Measurements from ENCODE around the gene PRAC1. TPM values are rescaled to one million over a fixed set of nuclear protein-coding genes. Genes with fewer than 3 reads are reported as not detected.
A peak's percentile ranks its signal among the peaks of the same experiment; 100 is the strongest.

Gene PRAC1
- not detected for total RNA-seq

DNA sequence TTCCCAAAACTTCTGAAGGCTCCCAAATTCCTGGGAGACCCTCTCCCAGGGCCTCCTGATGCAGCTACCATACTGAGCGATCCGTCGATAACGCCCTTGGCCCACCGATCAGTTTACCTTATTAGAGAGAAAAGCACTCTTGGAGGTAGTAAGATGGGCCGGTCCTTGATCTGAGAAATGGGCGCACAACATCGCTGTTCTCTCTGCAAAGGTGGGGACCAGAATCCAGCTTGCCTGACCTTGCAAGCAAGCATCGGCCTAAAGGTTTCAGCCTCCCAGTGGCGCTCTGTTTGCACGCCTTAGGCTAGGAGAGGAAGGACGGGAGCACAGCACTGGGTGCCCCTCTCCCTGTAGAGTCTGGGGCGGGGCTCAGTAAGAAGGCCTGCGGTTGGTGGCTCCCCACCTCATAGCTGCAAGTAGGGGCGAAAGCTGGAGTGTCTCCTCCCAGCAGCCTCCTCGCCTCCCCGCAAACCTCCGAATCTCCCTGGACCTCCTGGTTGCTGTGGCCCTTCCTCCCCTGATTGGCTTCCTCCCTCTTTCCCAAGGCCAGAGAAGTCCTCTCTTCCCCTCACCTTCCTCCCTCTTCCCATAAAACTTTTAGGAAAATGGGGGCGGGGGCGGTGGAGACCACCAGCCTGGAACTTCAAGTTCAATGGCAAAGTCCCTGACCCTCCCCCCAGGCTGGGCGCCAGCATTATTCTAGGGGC, at the start of gene PRAC1:
PRAC1 (minus strand) TSS at position 318 of the 707 bp plus-strand sequence; CDS start at position 192, 126 bp downstream.
- ATAC-seq, result no peak
- POLR2A ChIA-PET, result no interaction called here
- peaks cover 44% of the 10 kb centered on the region for H3K4me1 Mint-ChIP-seq (ENCODE audit: low read depth)

DNA sequence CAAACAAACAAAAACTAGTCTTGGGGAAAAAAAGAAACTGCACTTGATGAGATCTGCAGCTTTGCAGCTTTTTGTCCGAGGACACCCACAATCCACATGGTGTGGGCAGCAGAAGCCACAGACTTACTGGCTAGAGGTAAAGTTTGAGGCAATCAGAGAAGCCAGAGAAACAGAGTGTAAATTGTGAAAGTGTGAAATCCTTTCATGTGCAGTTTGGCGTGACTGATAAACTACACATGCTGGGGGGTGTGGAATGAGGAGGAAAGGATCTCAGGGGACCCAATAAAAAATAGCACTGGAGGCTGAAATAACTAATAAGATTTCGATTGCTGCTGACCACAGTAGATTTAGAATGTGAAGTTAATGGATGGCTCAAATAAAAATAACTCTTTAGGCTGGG, 48.6 kb upstream of the PRAC1 start:
- POLR2A ChIA-PET, result no interaction called here
- ATAC-seq (no peak), DNase-seq (no peak)
- H3K36me3 Mint-ChIP-seq (ENCODE audit: low read depth), result no peaks in the 10 kb centered on the region
- CTCF ChIA-PET, result interaction anchor here (2.9 kb wide), 1 partner anchor 92 kb away, joined by 14 read pairs; no protein-coding TSS in a partner anchor
- H3K4me3 Mint-ChIP-seq, result no peak overlapping the region
- no peak overlapping the region for H3K27ac Mint-ChIP-seq
- H3K9me3 Mint-ChIP-seq (ENCODE audit: insufficient read depth), result no peaks in the 10 kb centered on the region
- peaks cover 38% of the 10 kb centered on the region for H3K27me3 Mint-ChIP-seq (ENCODE audit: low read depth)
- H3K4me1 Mint-ChIP-seq (ENCODE audit: low read depth), result peaks cover 5% of the 10 kb centered on the region

More for the DNA sequence above, at the start of gene PRAC1:
- DNase-seq, result no peak
- peaks cover 4% of the 10 kb centered on the region for H3K36me3 Mint-ChIP-seq (ENCODE audit: low read depth)
- H3K27me3 Mint-ChIP-seq (ENCODE audit: low read depth), result peaks cover 87% of the 10 kb centered on the region
- H3K27ac Mint-ChIP-seq, result no peak within 1 kb of the TSS
- no peaks in the 10 kb centered on the region for H3K9me3 Mint-ChIP-seq (ENCODE audit: insufficient read depth)
- CTCF ChIA-PET, result interaction anchor here (1.0 to 4.8 kb wide), 9 partner anchors 7 to 310 kb away, joined by 3 to 44 read pairs (median 7); no protein-coding TSS in a partner anchor
- H3K4me3 Mint-ChIP-seq, result peak within 1 kb of the TSS; percentile 18

DNA sequence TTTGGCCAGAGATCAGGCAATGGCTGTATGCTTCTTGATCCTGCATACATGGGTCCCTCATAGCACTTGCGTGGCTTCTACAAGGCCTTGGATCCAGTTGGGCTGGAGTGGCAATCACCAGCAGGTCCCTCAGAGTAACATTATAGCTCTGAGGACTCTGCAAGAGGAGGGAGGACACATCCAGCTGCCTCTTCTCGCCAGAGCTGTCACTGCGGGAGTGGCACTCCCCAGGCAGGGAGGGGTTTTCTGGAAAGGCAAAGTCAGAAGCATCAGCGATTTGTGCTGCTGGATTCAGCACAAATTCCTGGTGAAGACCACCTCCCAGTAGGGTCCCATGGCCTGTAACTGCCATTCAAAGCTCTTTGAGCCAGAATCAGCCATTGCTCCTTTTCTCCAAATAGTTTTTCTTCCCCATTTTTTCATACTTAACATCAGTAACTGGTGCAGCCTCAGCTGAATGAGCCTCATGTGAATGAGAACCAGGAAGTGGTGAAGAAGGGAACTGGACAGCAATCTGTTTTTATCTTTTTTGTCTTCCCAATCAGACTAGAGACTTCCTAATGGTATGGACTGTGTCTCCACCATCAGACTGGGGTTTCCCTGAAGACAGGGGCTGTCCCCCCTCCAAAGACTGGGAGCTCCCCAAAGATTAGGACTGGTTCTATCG, 46.8 kb upstream of the PRAC1 start:
- CTCF ChIA-PET, result interaction anchor here (0.6 to 2.9 kb wide), 5 partner anchors 35 to 110 kb away, joined by 3 to 14 read pairs (median 3); no protein-coding TSS in a partner anchor
- H3K27ac Mint-ChIP-seq, result no peak overlapping the region
- H3K4me1 Mint-ChIP-seq (ENCODE audit: low read depth), result peaks cover 5% of the 10 kb centered on the region
- H3K27me3 Mint-ChIP-seq (ENCODE audit: low read depth), result peaks cover 37% of the 10 kb centered on the region
- no peak overlapping the region for H3K4me3 Mint-ChIP-seq
- no peak for ATAC-seq
- no peak for DNase-seq
- H3K9me3 Mint-ChIP-seq (ENCODE audit: insufficient read depth), result no peaks in the 10 kb centered on the region
- POLR2A ChIA-PET, result no interaction called here
- no peaks in the 10 kb centered on the region for H3K36me3 Mint-ChIP-seq (ENCODE audit: low read depth)

DNA sequence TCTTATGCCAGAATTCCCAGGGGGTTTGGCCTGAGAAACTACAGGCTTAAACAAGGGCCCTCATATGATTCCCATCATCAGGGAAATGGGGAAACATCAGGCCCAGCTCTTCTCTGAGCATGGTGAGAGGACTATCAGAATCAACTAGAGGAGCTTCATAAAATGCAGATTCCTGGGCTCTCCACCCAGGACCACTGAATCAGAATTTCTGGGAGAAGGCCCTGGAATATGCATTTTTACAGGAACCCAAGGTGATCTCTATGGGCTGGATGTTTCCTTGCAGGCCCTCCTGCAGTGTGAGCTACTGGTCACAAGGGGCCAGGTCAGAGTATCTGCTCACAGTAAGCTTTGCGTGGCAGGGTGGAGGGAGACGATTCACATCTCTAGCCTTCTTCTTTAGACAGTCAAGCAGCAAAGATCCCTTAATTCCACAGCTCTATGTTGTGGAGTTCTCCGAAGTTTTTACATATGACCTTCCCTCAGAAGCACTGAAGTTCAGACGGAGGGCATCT, 45.0 kb upstream of the PRAC1 start:
- ATAC-seq (no peak), DNase-seq (no peak)
- no peaks in the 10 kb centered on the region for H3K36me3 Mint-ChIP-seq (ENCODE audit: low read depth)
- ChIA-PET CTCF (interaction anchor here (0.9 to 2.8 kb wide), 6 partner anchors 43 to 247 kb away, joined by 3 to 12 read pairs (median 4); no protein-coding TSS in a partner anchor), POLR2A (no interaction called here)
- peaks cover 5% of the 10 kb centered on the region for H3K4me1 Mint-ChIP-seq (ENCODE audit: low read depth)
- H3K9me3 Mint-ChIP-seq (ENCODE audit: insufficient read depth), result no peaks in the 10 kb centered on the region
- no peak overlapping the region for H3K4me3 Mint-ChIP-seq
- H3K27me3 Mint-ChIP-seq (ENCODE audit: low read depth), result peaks cover 43% of the 10 kb centered on the region
- no peak overlapping the region for H3K27ac Mint-ChIP-seq

DNA sequence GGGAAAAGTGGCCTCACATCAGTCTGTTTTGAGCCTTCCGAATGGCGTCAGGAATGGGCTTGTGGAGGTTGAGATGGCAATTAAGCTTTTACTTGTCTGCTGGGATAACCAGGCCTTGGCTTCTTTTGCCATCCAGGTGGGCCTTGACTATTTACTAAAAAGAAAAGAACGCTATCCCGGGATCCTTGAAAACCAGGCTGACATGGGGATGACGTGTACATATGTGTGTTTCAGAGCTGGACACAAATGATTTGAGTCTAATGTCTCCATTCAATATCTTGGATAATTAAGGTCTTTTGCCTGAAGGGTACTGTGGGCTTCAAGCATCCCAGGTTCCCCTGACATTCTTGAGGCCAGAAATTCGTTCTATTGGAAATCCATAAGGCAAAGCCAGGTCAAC, 38.8 kb upstream of the PRAC1 start:
- Mint-ChIP-seq H3K4me1 (ENCODE audit: low read depth) (no peaks in the 10 kb centered on the region), H3K27ac (no peak overlapping the region), H3K36me3 (ENCODE audit: low read depth) (no peaks in the 10 kb centered on the region), H3K9me3 (ENCODE audit: insufficient read depth) (no peaks in the 10 kb centered on the region), H3K4me3 (no peak overlapping the region), H3K27me3 (ENCODE audit: low read depth) (peaks cover 66% of the 10 kb centered on the region)
- no peak for DNase-seq
- no peak for ATAC-seq
- ChIA-PET POLR2A (no interaction called here), CTCF (interaction anchor here (0.7 kb wide), 1 partner anchor 118 kb away, joined by 3 read pairs; no protein-coding TSS in a partner anchor)

DNA sequence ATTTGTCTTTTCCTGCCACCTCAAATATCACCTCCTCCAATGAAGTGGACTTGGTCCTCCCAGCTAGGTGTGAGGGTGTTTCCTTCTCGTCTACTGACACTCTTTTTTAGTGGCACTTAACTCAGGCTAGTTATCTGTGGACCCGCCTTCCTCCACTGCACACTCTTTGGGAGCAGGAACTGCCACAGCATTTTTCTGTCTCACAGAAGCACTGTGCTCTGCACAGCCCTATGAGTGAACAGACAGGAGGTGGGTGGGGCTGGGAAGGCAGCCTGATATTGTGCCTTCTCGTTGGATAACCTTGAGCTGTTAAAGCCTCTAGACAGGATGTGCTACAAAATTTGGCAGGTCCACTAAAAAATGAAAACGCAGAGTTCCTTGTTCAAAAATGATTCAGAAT, 38.1 kb upstream of the PRAC1 start:
- DNase-seq, result no peak
- peaks cover 72% of the 10 kb centered on the region for H3K27me3 Mint-ChIP-seq (ENCODE audit: low read depth)
- ChIA-PET POLR2A (no interaction called here), CTCF (interaction anchor here (0.7 kb wide), 1 partner anchor 118 kb away, joined by 3 read pairs; no protein-coding TSS in a partner anchor)
- no peak for ATAC-seq
- no peaks in the 10 kb centered on the region for H3K36me3 Mint-ChIP-seq (ENCODE audit: low read depth)
- no peaks in the 10 kb centered on the region for H3K4me1 Mint-ChIP-seq (ENCODE audit: low read depth)
- no peaks in the 10 kb centered on the region for H3K9me3 Mint-ChIP-seq (ENCODE audit: insufficient read depth)
- no peak overlapping the region for H3K27ac Mint-ChIP-seq
- no peak overlapping the region for H3K4me3 Mint-ChIP-seq

DNA sequence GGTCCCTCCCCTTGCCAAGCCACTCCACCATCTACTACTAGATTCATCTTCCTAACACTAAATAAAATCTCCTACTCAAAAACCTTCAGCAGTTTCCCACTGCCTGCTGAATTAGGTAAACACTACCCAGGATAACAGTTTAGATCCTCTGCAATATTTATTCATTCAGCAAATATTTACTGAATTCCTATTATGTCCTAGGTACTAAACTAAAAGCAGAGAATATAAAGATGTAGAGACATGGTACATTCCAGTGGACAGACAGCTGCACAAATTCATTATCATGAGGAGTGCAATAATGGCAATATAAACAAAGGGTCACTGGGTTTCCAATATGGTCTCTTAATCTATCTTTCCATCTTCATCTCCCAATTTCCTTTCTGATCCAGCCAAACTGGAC, 37.0 kb upstream of the PRAC1 start:
- POLR2A ChIA-PET, result no interaction called here

DNA sequence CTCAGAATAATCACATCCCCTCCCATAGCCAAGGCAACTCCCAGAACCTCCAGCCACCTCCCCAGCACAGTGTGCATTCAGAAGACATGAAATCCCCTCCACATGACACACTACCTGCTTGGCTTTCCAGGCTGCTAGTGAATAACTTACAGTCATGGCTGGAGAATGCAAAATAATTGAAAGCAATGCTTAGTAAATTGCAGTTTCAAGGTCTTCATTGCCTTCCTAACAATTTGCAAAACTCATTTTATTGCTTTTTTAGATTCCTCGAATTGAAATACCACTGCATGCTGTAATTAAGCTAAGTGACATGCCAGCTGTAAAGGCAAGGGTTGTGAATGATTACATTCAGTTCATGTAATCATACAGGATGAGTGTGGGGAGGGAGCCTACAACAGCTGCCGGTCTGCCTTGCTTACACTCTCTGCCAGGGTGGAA, 35.2 kb upstream of the PRAC1 start:
- peaks cover 79% of the 10 kb centered on the region for H3K27me3 Mint-ChIP-seq (ENCODE audit: low read depth)
- ChIA-PET POLR2A (no interaction called here), CTCF (interaction anchor here (0.9 to 1.1 kb wide), 2 partner anchors 33 to 122 kb away, joined by 3 to 5 read pairs; no protein-coding TSS in a partner anchor)
- no peak overlapping the region for H3K4me3 Mint-ChIP-seq
- ATAC-seq (no peak), DNase-seq (no peak)
- no peak overlapping the region for H3K27ac Mint-ChIP-seq
- H3K4me1 Mint-ChIP-seq (ENCODE audit: low read depth), result no peaks in the 10 kb centered on the region
- H3K36me3 Mint-ChIP-seq (ENCODE audit: low read depth), result no peaks in the 10 kb centered on the region
- no peaks in the 10 kb centered on the region for H3K9me3 Mint-ChIP-seq (ENCODE audit: insufficient read depth)

More for the DNA sequence above, 37.0 kb upstream of the PRAC1 start:
- no peaks in the 10 kb centered on the region for H3K9me3 Mint-ChIP-seq (ENCODE audit: insufficient read depth)
- no peak overlapping the region for H3K4me3 Mint-ChIP-seq
- DNase-seq, result no peak
- no peaks in the 10 kb centered on the region for H3K36me3 Mint-ChIP-seq (ENCODE audit: low read depth)
- CTCF ChIA-PET, result interaction anchor here (0.8 kb wide), 1 partner anchor 81 kb away, joined by 3 read pairs; no protein-coding TSS in a partner anchor
- peaks cover 74% of the 10 kb centered on the region for H3K27me3 Mint-ChIP-seq (ENCODE audit: low read depth)
- H3K4me1 Mint-ChIP-seq (ENCODE audit: low read depth), result no peaks in the 10 kb centered on the region
- no peak for ATAC-seq
- no peak overlapping the region for H3K27ac Mint-ChIP-seq

DNA sequence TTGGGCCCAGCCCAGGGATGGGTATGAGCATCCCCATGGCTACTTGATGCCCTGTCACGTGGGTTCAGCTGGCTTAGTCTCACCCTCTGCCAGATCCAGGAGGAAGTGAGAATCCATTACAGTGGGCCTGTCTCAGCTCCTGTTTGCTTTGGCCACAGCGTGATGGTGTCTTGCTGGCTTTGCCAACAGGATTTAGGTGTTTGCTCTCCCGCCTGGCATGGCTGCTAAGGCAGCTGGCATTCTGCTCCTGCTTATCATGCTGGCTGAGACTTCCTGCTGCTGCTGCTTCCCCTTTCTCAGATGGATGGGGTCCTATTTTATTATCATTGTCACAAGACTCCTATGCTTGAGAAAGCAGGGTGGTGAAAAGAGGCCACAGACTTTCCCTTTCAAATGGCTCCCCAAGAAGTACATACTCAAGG, 34.5 kb upstream of the PRAC1 start:
- DNase-seq, result no peak
- peaks cover 82% of the 10 kb centered on the region for H3K27me3 Mint-ChIP-seq (ENCODE audit: low read depth)
- no peaks in the 10 kb centered on the region for H3K36me3 Mint-ChIP-seq (ENCODE audit: low read depth)
- H3K4me1 Mint-ChIP-seq (ENCODE audit: low read depth), result no peaks in the 10 kb centered on the region
- no peak for ATAC-seq
- CTCF ChIA-PET, result interaction anchor here (2.3 kb wide), 1 partner anchor 32 kb away, joined by 6 read pairs; no protein-coding TSS in a partner anchor
- no peaks in the 10 kb centered on the region for H3K9me3 Mint-ChIP-seq (ENCODE audit: insufficient read depth)
- POLR2A ChIA-PET, result no interaction called here
- no peak overlapping the region for H3K27ac Mint-ChIP-seq
- H3K4me3 Mint-ChIP-seq, result no peak overlapping the region

DNA sequence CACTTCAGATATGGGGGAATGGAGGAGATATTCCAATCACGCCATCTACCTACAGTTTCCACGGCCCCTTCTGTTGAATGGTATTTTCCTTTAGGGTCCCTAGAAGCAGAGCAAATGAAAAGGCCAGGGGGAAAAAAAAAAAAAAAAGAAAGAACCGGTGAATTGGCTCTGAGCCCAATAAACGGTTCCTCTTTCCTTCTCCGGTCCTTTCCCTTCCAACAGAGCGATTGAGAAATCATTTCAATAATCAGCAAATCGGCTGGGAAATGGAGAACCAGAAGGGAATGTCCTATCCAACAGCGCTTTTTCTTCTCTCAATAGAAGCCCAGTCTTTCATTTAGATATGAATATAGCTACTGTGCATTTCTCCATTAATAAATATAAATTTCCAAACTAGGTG, 33.0 kb upstream of the PRAC1 start:
- peaks cover 86% of the 10 kb centered on the region for H3K27me3 Mint-ChIP-seq (ENCODE audit: low read depth)
- H3K9me3 Mint-ChIP-seq (ENCODE audit: insufficient read depth), result no peaks in the 10 kb centered on the region
- no peak overlapping the region for H3K27ac Mint-ChIP-seq
- H3K4me1 Mint-ChIP-seq (ENCODE audit: low read depth), result no peaks in the 10 kb centered on the region
- no peaks in the 10 kb centered on the region for H3K36me3 Mint-ChIP-seq (ENCODE audit: low read depth)
- CTCF ChIA-PET, result interaction anchor here (0.6 to 2.3 kb wide), 3 partner anchors 11 to 569 kb away, joined by 3 to 6 read pairs (median 3); no protein-coding TSS in a partner anchor
- H3K4me3 Mint-ChIP-seq, result no peak overlapping the region
- DNase-seq (no peak), ATAC-seq (no peak)
- POLR2A ChIA-PET, result no interaction called here

DNA sequence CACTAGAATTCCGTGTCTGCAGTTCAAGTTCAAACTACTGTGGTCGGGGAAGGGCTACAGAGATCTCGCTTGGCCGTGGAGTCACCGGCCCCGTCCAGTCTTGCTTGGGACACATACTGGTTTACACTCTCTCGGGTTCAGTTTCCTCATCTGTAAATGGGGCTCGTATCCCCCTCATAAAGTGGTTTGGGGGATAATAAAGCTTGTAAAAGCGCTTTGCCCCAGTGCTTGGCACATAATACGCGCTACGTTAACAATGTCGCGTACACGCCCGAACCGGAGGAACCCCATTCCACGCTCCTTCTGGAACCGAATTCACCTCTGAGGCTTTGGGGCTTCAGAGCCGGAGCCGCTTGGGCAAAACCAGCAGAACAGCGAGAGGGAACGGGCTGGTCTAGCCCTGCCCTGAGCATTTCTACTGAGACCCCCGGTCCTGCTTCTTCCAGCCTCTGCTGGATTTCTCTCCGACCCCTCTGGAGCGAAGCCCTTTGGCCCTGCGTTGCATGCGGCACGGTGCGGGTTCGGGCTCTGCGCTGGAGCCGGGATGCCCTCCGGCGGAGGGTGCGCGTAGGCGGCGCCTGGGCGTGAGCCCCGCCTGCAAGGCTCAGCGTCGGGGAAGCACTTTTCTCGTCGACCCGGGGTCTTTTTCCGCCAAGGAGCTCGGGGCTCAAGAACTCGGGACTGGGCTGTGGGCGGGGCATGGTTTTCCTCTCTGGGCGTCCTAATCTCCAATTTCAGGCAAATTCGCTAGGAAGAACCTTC, 32.4 kb upstream of the PRAC1 start:
- Mint-ChIP-seq H3K9me3 (ENCODE audit: insufficient read depth) (no peaks in the 10 kb centered on the region), H3K36me3 (ENCODE audit: low read depth) (no peaks in the 10 kb centered on the region), H3K4me3 (no peak overlapping the region), H3K27ac (no peak overlapping the region), H3K27me3 (ENCODE audit: low read depth) (peaks cover 89% of the 10 kb centered on the region), H3K4me1 (ENCODE audit: low read depth) (no peaks in the 10 kb centered on the region)
- ChIA-PET POLR2A (no interaction called here), CTCF (interaction anchor here (2.3 kb wide), 1 partner anchor 30 kb away, joined by 6 read pairs; no protein-coding TSS in a partner anchor)
- DNase-seq (no peak), ATAC-seq (no peak)
